ENCODE results near the gene MAP4.
"Not testable (repeated sequence)": the region's sequence is repeated elsewhere in the genome, so short reads cannot be mapped to it uniquely, and the experiment has no call there.

Gene MAP4

GRCh38 chr3:48013288-48013980, 2.8 kb downstream of the MAP4 start:
- DNase-seq = no peak

- DNase-seq = no peak
These were observed 3.6 kb downstream of the MAP4 start for GRCh38 chr3:48012659-48013058.

- DNase-seq = not testable (repeated sequence)
These were observed 8.2 kb downstream of the MAP4 start for GRCh38 chr3:48008066-48008465.

- DNase-seq = not testable (repeated sequence)
These were observed 8.9 kb downstream of the MAP4 start for GRCh38 chr3:48007361-48007760.

DNA sequence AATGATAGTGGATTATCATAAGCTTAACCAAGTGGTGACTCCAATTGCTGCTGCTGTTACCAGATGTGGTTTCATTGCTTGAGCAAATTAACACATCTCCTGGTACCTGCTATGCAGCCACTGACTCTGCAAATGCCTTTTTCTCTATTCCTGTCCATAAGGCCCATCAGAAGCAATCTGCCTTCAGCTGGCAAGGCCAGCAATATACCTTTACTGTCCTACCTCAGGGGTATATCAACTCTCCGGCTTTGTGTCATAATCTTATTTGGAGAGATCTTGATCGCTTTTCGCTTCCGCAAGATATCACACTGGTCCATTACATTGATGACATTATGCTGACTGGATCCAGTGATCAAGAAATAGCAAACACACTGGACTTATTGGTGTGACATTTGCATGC, 9.4 kb downstream of the MAP4 start:
- DNase-seq = not testable (repeated sequence)

GRCh38 chr3:48004694-48005093, 11.5 kb downstream of the MAP4 start:
- no peak for DNase-seq

GRCh38 chr3:48002787-48003186, 13.4 kb downstream of the MAP4 start:
- no peak for DNase-seq

DNA sequence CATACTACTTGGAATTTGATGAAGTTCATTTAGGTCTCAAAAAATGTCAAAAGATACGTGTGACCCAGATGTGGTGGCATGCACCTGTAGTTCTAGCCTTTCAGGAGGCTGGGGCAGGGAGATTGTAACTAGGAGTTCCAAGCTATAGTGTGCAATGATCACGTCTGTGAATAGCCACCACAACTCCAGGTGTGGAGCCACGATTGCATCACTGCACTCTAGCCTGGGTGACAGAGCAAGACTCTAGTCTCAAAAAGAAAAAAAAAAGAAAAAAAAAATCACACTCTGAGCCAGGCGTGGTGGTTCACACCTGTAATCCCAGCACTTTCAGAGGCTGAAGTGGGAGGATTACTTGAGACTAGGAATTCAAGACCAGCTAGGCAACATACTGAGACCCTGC, 14.2 kb downstream of the MAP4 start:
- no peak for DNase-seq

DNA sequence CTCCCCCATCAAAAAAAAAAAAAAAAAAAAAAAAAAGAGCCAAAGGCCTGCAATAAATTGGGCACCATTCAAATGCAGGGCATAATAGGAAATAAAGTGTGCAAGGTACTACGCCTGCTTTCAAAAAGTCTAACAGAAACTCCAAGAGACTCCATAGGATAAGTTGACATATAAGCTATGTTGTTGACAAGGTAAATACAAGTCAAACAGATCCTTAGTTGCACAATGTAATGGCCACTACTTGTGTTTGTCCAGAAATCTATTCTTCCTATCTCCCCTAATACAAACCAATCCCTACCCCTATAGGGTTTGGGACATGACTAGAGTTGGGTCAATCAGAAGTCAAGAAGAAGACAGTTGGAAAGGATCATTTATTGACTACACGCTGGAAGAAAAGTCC, 16.0 kb downstream of the MAP4 start:
- no peak for DNase-seq

DNA sequence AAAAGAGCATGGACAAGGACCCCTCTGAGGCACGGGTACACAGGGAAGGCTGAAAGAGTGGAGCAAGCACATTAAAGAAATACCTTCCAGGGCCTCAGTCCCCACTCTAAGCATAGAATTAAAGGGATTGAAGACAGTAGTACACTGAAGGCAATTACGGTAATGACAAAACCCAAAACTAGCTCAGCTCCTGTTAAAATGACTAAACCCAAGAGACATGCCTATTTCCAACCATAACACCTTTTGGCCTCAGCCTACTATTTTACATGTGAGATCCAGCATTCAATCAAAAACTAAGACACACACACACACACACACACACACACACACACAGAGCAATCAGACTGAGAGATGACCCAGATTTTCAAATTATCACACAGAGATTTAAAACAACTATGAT, 19.8 kb downstream of the MAP4 start:
- no peak for DNase-seq

- no peak for DNase-seq
These were observed 22.0 kb downstream of the MAP4 start for GRCh38 chr3:47994180-47994579.

- no peak for DNase-seq
These were observed 24.9 kb downstream of the MAP4 start for GRCh38 chr3:47991341-47991740.

DNA sequence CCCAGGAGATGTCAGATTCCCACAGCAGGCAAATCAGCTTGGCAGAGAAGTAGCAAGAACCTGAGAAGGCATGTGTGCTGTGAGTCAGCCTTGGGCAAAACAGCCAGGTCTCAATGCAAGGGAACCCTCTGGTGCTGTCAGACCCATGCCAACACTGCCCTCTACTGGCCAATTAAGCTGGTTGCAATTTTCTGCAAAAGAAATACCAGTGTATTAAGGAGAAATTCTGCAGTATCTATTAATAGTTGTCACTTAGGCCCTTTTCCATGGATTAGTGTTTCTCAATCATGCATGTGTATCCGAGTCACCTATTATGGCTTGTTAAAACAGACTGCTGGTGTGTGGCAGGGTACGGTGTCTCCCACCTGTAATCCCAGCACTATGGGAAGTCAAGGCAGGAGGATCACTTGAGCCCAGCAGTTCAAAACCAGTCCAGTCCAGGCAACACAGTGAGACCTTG, 26.2 kb downstream of the MAP4 start:
- peak in 1 of 2 experiments; percentile 60 for DNase-seq

GRCh38 chr3:47985381-47985780, 30.8 kb downstream of the MAP4 start:
- no peak for DNase-seq

DNA sequence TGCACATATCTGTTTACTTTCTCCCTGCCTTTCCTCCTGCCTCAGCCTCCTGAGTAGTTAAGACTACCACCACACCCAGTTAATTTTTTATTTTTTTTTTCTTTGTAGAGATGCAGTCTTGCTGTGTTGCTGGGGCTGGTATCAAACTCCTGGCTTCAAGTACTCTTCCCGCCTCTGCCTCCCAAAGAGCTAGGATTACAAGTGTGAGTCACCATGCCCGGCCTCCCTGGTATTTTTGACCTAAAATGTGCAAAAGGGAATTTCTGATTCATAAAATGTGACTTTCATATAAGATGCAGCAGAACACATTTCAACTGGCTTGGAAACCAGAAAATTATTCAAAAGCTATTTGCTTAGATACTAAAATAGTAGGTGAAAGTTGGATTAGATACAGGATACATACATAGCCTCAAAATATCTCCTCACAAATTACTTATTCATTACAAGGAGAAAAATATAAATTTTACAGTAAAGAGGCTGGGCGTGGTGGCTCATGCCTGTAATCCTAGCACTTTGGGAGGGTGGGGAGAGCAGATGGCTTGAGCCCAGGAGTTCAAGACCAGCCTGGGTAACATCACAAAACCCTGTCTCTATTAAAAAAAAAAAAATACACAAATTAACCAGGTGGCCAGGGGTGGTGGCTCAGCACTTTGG, 32.0 kb downstream of the MAP4 start:
- no peak for DNase-seq

- DNase-seq = no peak
These were observed 35.4 kb downstream of the MAP4 start for GRCh38 chr3:47980795-47981194.

GRCh38 chr3:47979070-47979469, 37.1 kb downstream of the MAP4 start:
- DNase-seq = no peak

DNA sequence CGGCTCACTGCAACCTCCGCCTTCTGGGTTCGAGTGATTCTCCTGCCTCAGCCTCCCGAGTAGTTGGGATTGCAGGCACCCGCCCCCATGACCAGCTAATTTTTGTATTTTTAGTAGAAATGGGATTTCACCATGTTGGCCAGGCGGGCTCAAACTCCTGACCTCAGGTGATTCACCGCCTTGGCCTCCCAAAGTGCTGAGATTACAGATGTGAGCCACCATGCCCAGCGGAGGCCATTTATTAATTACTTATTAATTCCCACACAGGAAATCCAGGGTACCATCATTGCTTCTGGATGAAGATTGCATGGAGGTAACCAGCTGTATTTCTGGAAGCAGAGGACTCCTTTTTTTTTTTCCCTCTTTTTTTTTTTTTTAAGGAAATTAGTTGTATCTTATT, 37.8 kb downstream of the MAP4 start:
- no peak for DNase-seq

DNA sequence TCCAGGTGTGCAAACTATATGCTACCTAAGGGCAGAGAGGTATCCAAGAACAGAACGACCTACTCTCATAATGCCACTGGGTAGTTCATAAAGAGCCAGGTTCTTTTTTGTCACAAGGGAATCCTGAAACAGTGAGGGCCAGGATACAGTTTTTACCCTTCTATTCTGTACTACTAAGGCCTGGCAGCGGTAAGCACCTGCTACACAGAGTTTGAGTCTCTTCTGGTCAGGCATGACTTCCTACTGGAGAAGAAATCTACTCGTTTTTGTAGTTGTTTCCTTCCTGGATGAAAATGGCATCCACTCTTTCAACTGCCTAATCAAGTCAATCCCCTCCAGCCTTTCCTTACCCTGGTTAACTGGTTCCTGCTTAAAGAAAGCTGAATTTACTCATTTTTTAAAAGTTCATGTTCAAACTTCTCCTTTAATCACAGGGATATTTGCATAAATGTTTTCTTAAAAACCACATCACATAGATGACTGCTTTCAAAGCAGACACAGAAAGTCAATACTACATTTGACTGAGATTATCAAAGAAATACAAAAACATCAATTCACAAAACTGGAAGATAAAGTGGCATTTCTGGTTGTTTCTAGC, 40.0 kb downstream of the MAP4 start:
- no peak for DNase-seq

DNA sequence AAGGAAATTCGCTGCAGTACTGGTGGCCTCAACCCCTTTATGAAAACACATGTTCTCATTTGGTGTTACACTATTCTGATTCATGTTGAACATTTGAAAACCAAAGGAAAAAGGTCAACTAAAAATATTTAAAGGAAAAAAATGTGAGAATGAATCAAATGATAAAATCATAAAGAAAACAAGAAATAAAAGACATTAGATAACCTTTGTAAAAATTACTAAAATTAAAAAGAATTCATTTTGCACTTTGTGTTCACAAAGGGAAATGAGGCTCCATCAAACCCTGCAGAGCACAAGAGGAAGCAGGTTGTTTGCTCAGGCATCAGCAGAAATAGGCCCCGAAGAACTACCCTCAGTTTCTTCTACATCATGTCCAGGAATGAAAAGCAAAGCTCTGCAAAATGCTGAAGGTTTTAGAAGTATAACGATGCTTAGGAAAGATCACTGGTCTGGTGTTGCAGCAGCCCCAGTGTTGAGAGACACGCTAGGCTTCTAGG, 41.2 kb downstream of the MAP4 start:
- DNase-seq = no peak

DNA sequence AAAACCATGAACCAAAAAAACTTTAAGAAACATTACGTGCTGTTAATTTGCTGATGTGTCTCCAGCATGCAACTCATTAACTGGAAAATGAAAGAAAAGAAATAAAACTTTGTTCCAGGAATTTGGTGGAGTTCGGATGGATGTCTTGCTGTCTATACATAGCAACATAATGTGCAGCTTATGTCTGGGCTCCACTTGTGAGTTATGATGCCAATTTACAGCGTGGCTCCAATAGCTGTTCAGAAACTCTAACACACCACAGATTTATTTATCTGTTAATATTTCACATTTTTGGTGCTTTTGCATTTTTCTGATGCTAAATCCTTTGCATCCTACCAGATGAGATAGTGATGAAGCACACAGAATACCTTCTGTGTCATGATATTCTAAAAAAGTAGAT, 45.1 kb downstream of the MAP4 start:
- no peak for DNase-seq

- no peak for DNase-seq
These were observed 51.5 kb downstream of the MAP4 start for GRCh38 chr3:47964740-47965139.

GRCh38 chr3:47961815-47962606, 54.2 kb downstream of the MAP4 start:
- DNase-seq = no peak

Measured in NCI-H1930 (cell line).